ENCODE measurements around the gene USP37.

USP37 gene

GRCh38 chr2:218476676-218477075 is 91.5 kb downstream of the USP37 start:
- TF ChIP-seq GATA1 (IDR thresholded peaks at IDR 0.05; ENCODE audit: low read depth, low read length) (no peak), POLR2A (IDR thresholded peaks at IDR 0.05; ENCODE audit: low read length) (no peak)
- DNase-seq: no peak

GRCh38 chr2:218474527-218474926 is 93.6 kb downstream of the USP37 start:
- DNase-seq: no peak
- TF ChIP-seq GATA1 (IDR thresholded peaks at IDR 0.05; ENCODE audit: low read depth, low read length): no peak
- no peak for TF ChIP-seq POLR2A (IDR thresholded peaks at IDR 0.05; ENCODE audit: low read length)

- TF ChIP-seq POLR2A (IDR thresholded peaks at IDR 0.05; ENCODE audit: low read length) (no peak), GATA1 (IDR thresholded peaks at IDR 0.05; ENCODE audit: low read depth, low read length) (no peak)
- no peak for DNase-seq
These were observed 95.2 kb downstream of the USP37 start for GRCh38 chr2:218472988-218473387.

GRCh38 chr2:218471982-218472381 is 96.2 kb downstream of the USP37 start:
- DNase-seq: no peak
- TF ChIP-seq POLR2A (IDR thresholded peaks at IDR 0.05; ENCODE audit: low read length) (no peak), GATA1 (IDR thresholded peaks at IDR 0.05; ENCODE audit: low read depth, low read length) (no peak)

GRCh38 chr2:218471036-218471435 is 97.1 kb downstream of the USP37 start:
- no peak for DNase-seq
- TF ChIP-seq POLR2A (IDR thresholded peaks at IDR 0.05; ENCODE audit: low read length) (no peak), GATA1 (IDR thresholded peaks at IDR 0.05; ENCODE audit: low read depth, low read length) (no peak)

GRCh38 chr2:218470448-218470847 is 97.7 kb downstream of the USP37 start:
- DNase-seq: no peak
- TF ChIP-seq GATA1 (IDR thresholded peaks at IDR 0.05; ENCODE audit: low read depth, low read length) (no peak), POLR2A (IDR thresholded peaks at IDR 0.05; ENCODE audit: low read length) (no peak)

- peak; percentile 24 to 47 for DNase-seq
- TF ChIP-seq GATA1 (IDR thresholded peaks at IDR 0.05; ENCODE audit: low read depth, low read length) (no peak), POLR2A (IDR thresholded peaks at IDR 0.05; ENCODE audit: low read length) (no peak)
These were observed 102.0 kb downstream of the USP37 start for GRCh38 chr2:218465987-218466633.

- DNase-seq: no peak
- TF ChIP-seq POLR2A (IDR thresholded peaks at IDR 0.05; ENCODE audit: low read length) (no peak), GATA1 (IDR thresholded peaks at IDR 0.05; ENCODE audit: low read depth, low read length) (no peak)
These were observed 109.6 kb downstream of the USP37 start for GRCh38 chr2:218458598-218458997.

- DNase-seq: no peak
- TF ChIP-seq POLR2A (IDR thresholded peaks at IDR 0.05; ENCODE audit: low read length): no peak
- no peak for TF ChIP-seq GATA1 (IDR thresholded peaks at IDR 0.05; ENCODE audit: low read depth, low read length)
These were observed 111.3 kb downstream of the USP37 start for GRCh38 chr2:218456849-218457248.

GRCh38 chr2:218452079-218452478 is 116.1 kb downstream of the USP37 start:
- no peak for TF ChIP-seq POLR2A (IDR thresholded peaks at IDR 0.05; ENCODE audit: low read length)
- DNase-seq: no peak

- DNase-seq: no peak
These were observed 119.2 kb downstream of the USP37 start for GRCh38 chr2:218448934-218449333.

GRCh38 chr2:218447072-218447471 is 121.1 kb downstream of the USP37 start:
- DNase-seq: no peak
- TF ChIP-seq POLR2A (IDR thresholded peaks at IDR 0.05; ENCODE audit: low read length): no peak
- TF ChIP-seq GATA1 (IDR thresholded peaks at IDR 0.05; ENCODE audit: low read depth, low read length): no peak

More at GRCh38 chr2:218448934-218449333, 119.2 kb downstream of the USP37 start:
- no peak for TF ChIP-seq POLR2A (IDR thresholded peaks at IDR 0.05; ENCODE audit: low read length)
- TF ChIP-seq GATA1 (IDR thresholded peaks at IDR 0.05; ENCODE audit: low read depth, low read length): no peak

- TF ChIP-seq POLR2A (IDR thresholded peaks at IDR 0.05; ENCODE audit: low read length): no peak
- TF ChIP-seq GATA1 (IDR thresholded peaks at IDR 0.05; ENCODE audit: low read depth, low read length): no peak
- DNase-seq: no peak
These were observed 121.6 kb downstream of the USP37 start for GRCh38 chr2:218446547-218446946.

- TF ChIP-seq GATA1 (IDR thresholded peaks at IDR 0.05; ENCODE audit: low read depth, low read length): no peak
- no peak for TF ChIP-seq POLR2A (IDR thresholded peaks at IDR 0.05; ENCODE audit: low read length)
- no peak for DNase-seq
These were observed 122.5 kb downstream of the USP37 start for GRCh38 chr2:218445602-218446001.

GRCh38 chr2:218444692-218445357 is 123.3 kb downstream of the USP37 start:
- TF ChIP-seq POLR2A (IDR thresholded peaks at IDR 0.05; ENCODE audit: low read length) (no peak), GATA1 (IDR thresholded peaks at IDR 0.05; ENCODE audit: low read depth, low read length) (no peak)
- DNase-seq: no peak

All from erythroblast (primary cell).